Panc1 (cell line): Measurements from ENCODE around the gene ENOX2. TPM values are rescaled to one million over a fixed set of nuclear protein-coding genes. Genes with fewer than 3 reads are reported as not detected.

Experiments
- ATAC-seq: fragments of 200-7000 bp; cut with Tn5 transposase; 2 replicates; pipeline ENCODE4 v1.9.1; 2020; ENCODE audit warnings: mild to moderate bottlenecking, moderate library complexity
- BruUV-seq: library from RNA; stranded (reverse); fragments of 400-500 nt; replicated peaks from 2 replicates; lab custom pipeline; 2021; lab: Mats Ljungman, UMichigan
- CTCF ChIA-PET: fragments of 300-600 bp; sonication (Branson Sonifier 250); formaldehyde crosslinking; loops from one replicate; lab custom pipeline; 2022; ENCODE audit warnings: antibody characterized with exemption; lab: Charles Lee
- POLR2A ChIA-PET: fragments of 300-600 bp; sonication (Branson Sonifier 250); formaldehyde crosslinking; loops from one replicate; lab custom pipeline; 2022; ENCODE audit warnings: antibody characterized with exemption; lab: Charles Lee
- DNase-seq: peaks from one replicate; pipeline ENCODE4 v3.0.0-alpha.2; 2010; ENCODE audit warnings: low read depth, low spot score
- H3K27ac ChIP-seq: 2 replicates; pipeline ENCODE4 v1.5.1; 2011; ENCODE audit warnings: mild to moderate bottlenecking, low read length, inconsistent platforms
- H3K27me3 ChIP-seq: fragments of 200-500 bp; sonication (Bioruptor generic); 2 replicates; pipeline ENCODE4 v1.6.0; 2014; ENCODE audit warnings: low read length, inconsistent platforms; ENCODE audit not compliant: control insufficient read depth, insufficient read depth
- H3K36me3 ChIP-seq: fragments of 200-500 bp; sonication (Bioruptor generic); 2 replicates; pipeline ENCODE4 v1.5.1; 2014; ENCODE audit warnings: inconsistent platforms, mild to moderate bottlenecking, low read length, moderate library complexity; ENCODE audit not compliant: control insufficient read depth, insufficient read depth
- H3K4me1 ChIP-seq: 2 replicates; pipeline ENCODE4 v1.5.1; 2011; ENCODE audit warnings: inconsistent platforms, mild to moderate bottlenecking, low read length, moderate library complexity; ENCODE audit not compliant: control insufficient read depth, insufficient read depth
- H3K4me3 ChIP-seq, 2 experiments: 2 replicates each; pipeline ENCODE4 v1.5.1; 2011 to 2012; ENCODE audit warnings: low read depth in 2 of 2, low read length in 2 of 2, mild to moderate bottlenecking in 2 of 2, inconsistent platforms in 1 of 2, moderate library complexity in 1 of 2
- H3K9me3 ChIP-seq: fragments of 200-500 bp; sonication (Bioruptor generic); 2 replicates; pipeline ENCODE4 v1.5.1; 2014; ENCODE audit warnings: low read depth, mild to moderate bottlenecking, inconsistent platforms, low read length, moderate library complexity; ENCODE audit not compliant: control insufficient read depth, insufficient read depth
- POLR2AphosphoS5 ChIP-seq: IDR thresholded peaks from 2 replicates; pipeline ENCODE4 v1.6.1; 2012; ENCODE audit warnings: mild to moderate bottlenecking, low read depth, low read length, moderate library complexity
- SIN3A ChIP-seq: IDR thresholded peaks from 2 replicates; pipeline ENCODE4 v1.6.1; 2012; ENCODE audit warnings: low read depth, mild to moderate bottlenecking, low read length, moderate library complexity, borderline replicate concordance; ENCODE audit not compliant: insufficient read depth
- TCF7L2 ChIP-seq: IDR thresholded peaks from 2 replicates; pipeline ENCODE4 v1.6.1; 2011; ENCODE audit warnings: mild to moderate bottlenecking, low read depth, low read length, inconsistent platforms
- in situ Hi-C: cut with HindIII; loops from 2 replicates; pipeline ENCODE4 v1.10.0; 2016; ENCODE audit warnings: low sequenced_read_pairs, low pct_unique_long_range_greater_than_20kb
- intact Hi-C: fragments of 100-400 bp; cut with micrococcal nuclease; formaldehyde crosslinking; loops from one replicate; pipeline ENCODE4 v1.10.0; 2022; ENCODE audit not compliant: unreplicated experiment
- total RNA-seq: library from RNA; stranded (reverse); gene quantifications from one replicate; pipeline ENCODE4 v1.2.1, GENCODE V29; 2021; ENCODE audit not compliant: unreplicated experiment
- TF ChIP-seq, protein P1 (sequence below): fragments of 450-650 bp; IDR thresholded peaks from 2 replicates; pipeline ENCODE4 v1.5.1; 2017; ENCODE audit warnings: mild to moderate bottlenecking
- TF ChIP-seq, protein P2 (sequence below), 2 experiments: IDR thresholded peaks; 2 replicates each; pipeline ENCODE4 v1.6.1; 2011 to 2012; ENCODE audit warnings: low read depth in 2 of 2, control low read depth in 1 of 2, low read length in 1 of 2, mild to moderate bottlenecking in 1 of 2, moderate library complexity in 1 of 2; ENCODE audit not compliant: insufficient read depth in 1 of 2

Gene ENOX2
- total RNA-seq, 1 experiment from 2014 or later = 12.4 TPM

DNA sequence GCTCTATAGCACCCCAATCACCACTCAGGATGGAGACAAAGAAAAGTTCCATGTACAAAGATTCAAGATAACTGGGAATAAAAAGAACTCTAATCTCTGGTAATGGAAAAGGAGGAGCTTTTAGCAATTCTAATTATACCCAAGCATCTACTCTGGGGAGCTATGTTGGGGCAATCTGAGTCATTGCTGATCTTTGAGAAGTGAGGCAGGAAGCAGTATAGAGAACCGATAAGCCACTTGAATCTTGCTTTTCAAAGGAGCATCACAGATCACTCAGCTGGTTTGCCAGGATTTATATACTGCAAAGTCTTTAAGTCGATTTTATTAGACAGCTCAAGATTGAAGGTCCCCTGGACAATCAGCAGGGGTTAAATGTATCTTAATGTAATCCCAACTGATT lies 220.0 kb downstream of the ENOX2 start:
- H3K4me1 ChIP-seq = no peaks in the 10 kb centered on the region
- POLR2A ChIA-PET = no interaction called here
- in situ Hi-C loops (no loop called here), intact Hi-C loops (no loop called here)
- H3K27ac ChIP-seq = no peak overlapping the region
- CTCF ChIA-PET = no interaction called here
- TF ChIP-seq POLR2AphosphoS5 (no peak), SIN3A (no peak), TCF7L2 (no peak)
- TF ChIP-seq, protein P1, sequence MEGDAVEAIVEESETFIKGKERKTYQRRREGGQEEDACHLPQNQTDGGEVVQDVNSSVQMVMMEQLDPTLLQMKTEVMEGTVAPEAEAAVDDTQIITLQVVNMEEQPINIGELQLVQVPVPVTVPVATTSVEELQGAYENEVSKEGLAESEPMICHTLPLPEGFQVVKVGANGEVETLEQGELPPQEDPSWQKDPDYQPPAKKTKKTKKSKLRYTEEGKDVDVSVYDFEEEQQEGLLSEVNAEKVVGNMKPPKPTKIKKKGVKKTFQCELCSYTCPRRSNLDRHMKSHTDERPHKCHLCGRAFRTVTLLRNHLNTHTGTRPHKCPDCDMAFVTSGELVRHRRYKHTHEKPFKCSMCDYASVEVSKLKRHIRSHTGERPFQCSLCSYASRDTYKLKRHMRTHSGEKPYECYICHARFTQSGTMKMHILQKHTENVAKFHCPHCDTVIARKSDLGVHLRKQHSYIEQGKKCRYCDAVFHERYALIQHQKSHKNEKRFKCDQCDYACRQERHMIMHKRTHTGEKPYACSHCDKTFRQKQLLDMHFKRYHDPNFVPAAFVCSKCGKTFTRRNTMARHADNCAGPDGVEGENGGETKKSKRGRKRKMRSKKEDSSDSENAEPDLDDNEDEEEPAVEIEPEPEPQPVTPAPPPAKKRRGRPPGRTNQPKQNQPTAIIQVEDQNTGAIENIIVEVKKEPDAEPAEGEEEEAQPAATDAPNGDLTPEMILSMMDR = no peak
- TF ChIP-seq, protein P2, sequence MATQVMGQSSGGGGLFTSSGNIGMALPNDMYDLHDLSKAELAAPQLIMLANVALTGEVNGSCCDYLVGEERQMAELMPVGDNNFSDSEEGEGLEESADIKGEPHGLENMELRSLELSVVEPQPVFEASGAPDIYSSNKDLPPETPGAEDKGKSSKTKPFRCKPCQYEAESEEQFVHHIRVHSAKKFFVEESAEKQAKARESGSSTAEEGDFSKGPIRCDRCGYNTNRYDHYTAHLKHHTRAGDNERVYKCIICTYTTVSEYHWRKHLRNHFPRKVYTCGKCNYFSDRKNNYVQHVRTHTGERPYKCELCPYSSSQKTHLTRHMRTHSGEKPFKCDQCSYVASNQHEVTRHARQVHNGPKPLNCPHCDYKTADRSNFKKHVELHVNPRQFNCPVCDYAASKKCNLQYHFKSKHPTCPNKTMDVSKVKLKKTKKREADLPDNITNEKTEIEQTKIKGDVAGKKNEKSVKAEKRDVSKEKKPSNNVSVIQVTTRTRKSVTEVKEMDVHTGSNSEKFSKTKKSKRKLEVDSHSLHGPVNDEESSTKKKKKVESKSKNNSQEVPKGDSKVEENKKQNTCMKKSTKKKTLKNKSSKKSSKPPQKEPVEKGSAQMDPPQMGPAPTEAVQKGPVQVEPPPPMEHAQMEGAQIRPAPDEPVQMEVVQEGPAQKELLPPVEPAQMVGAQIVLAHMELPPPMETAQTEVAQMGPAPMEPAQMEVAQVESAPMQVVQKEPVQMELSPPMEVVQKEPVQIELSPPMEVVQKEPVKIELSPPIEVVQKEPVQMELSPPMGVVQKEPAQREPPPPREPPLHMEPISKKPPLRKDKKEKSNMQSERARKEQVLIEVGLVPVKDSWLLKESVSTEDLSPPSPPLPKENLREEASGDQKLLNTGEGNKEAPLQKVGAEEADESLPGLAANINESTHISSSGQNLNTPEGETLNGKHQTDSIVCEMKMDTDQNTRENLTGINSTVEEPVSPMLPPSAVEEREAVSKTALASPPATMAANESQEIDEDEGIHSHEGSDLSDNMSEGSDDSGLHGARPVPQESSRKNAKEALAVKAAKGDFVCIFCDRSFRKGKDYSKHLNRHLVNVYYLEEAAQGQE (IDR thresholded peaks at IDR 0.05; ENCODE audit: insufficient read depth in 1 of 2, low read depth in 2 of 2, low read length in 1 of 2) = no peak
- ATAC-seq (no peak), DNase-seq (no peak)
- no peaks in the 10 kb centered on the region for H3K27me3 ChIP-seq
- BruUV-seq = no TSS peak
- no peak overlapping the region for H3K4me3 ChIP-seq
- H3K36me3 ChIP-seq = no peaks in the 10 kb centered on the region
- no peaks in the 10 kb centered on the region for H3K9me3 ChIP-seq

DNA sequence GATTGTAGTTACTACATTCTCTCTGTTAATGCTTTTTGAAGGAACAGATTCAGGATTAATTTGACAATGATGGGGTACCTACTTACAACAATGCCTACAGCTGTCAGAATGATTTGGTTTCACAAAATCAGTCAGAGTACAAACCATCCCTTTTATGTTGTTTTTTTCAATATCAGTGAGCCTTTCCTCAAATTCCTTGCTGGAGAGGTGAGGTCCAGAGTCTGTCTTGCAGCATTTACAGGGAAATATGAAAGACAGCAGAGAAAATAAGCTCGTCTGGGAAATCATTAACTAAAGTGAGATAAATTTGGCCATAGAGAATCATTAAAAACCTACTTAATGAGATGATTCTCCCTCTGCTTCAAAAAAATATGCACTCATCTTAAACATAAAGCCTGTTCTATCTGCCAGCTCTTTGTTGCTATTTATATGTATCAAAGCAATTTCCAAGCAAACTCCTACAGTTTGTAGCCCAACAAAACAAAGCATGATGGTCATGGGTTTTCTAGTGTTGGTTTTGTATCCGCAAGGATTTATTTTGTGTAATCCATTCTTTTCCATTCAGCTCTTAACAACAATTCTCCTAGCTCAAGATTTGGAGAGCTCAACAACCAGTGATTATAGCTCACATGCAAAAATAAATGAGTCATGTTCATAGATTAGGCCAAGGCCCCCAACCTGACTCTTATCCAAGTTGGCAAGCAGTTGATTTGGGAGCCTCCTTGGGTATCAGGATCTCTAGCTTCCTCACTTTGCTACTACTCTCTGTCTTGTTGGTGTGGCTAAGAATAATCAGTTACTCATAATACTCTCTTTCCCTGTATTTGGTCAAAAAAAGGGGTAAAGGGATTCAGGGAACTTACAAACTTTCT lies 222.6 kb downstream of the ENOX2 start:
- Histone ChIP-seq H3K27me3 (no peaks in the 10 kb centered on the region), H3K4me1 (no peaks in the 10 kb centered on the region), H3K27ac (no peak overlapping the region), H3K9me3 (no peaks in the 10 kb centered on the region), H3K4me3 (no peak overlapping the region), H3K36me3 (no peaks in the 10 kb centered on the region)
- no peak for TF ChIP-seq SIN3A
- TF ChIP-seq, protein P1 = no peak
- TF ChIP-seq, protein P2 (IDR thresholded peaks at IDR 0.05; ENCODE audit: insufficient read depth in 1 of 2, low read depth in 2 of 2, low read length in 1 of 2) = no peak
- TF ChIP-seq POLR2AphosphoS5 = no peak
- TF ChIP-seq TCF7L2 = no peak
- BruUV-seq = no TSS peak
- ChIA-PET CTCF (no interaction called here), POLR2A (no interaction called here)
- intact Hi-C loops = no loop called here
- ATAC-seq = no peak
- in situ Hi-C loops = no loop called here
- no peak for DNase-seq
